Hippocampal formation (tissue), 2 donors: ENCODE measurements around the gene SLC6A12.
"Not testable (repeated sequence)": the region's sequence is repeated elsewhere in the genome, so short reads cannot be mapped to it uniquely, and the experiment has no call there.

Source experiments
- DNase-seq, 2 donors: peaks; one replicate each; lab custom pipeline; 2025; lab: John Stamatoyannopoulos, UW

Gene SLC6A12

DNA sequence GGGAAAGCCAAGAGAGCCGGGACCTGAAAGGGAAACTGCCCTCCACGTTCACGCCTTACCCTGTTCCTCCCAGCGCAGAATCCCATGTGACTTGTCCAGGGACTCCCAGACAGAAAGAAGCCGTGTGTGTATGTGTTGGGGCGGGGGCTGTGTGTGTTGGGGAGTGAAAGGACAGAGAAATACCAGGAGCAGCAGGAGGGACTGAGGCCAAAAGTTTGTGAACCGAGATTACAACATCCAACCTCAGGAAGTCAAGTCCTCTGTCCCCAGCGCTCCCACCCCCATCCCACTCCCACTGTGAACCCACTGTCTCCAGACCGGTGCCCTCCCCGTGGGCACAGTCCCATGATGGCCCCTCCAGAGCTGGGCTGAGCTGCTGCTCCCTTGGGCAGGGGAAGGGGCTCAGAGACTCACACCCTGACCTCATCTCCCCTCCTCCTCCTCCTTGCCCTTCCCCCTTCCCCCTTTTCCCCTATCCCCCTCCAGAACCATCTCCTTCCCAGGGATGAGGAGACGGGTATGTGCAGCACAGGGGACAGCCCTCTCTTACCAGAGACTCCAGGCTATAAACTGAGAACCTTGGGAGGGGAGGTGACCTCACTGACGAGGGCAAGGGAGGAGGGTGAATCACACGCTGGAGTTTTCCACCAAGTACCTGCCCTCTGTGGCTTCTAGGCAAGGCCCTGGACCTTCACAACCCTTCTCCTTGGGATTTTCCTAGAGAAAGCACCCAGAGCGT, at the start of gene SLC6A12:
Gene SLC6A12 (minus strand): TSS at position 155 of the 739 bp plus-strand sequence. CDS start 4,171 bp downstream, outside the sequence.
- no peak for DNase-seq

DNA sequence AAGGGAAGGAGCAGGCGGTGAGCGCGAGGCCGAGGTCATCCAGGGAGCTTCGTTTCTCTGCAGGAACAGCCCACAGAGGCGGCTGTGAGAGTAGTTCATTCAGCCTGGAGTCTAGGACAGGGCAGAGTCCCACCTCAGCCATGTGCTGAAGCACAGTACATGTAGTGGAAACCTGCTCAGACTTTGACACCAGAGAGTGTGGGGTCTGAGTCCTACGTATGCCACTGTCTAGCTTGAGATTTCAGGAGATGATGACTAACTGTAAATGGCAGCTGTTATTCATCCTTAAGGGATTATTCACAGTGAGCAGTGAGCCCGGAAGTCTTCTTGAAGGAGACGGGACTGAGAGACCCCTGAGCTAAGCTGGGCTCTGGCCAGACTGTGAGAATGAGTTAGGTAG, 49.6 kb upstream of the SLC6A12 start:
- no peak for DNase-seq

GRCh38 chr12:262817-263216, 48.9 kb upstream of the SLC6A12 start, which contains the start of gene SLC6A13:
SLC6A13 (minus strand) TSS chr12:262836; CDS start chr12:260052, 2,784 bp downstream.
- no peak for DNase-seq

DNA sequence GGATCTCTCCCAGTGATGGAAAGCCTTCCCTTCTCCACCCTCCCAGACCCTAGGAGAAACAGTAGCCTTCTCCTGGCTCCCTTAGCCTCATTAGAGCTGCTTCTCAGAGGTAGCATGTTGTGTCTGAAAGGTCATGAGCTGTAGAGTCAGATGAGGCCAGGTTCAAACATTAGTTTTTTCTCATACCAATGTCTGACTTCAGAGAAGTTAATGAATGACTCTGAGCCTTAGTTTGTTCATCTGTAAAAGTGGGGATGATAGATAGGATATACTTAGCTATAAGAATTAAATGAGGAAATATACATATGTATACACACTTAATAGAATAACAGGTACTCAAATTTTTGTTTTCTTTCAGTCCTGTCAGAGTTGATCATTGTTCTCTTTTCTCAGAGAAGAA, 48.2 kb upstream of the SLC6A12 start:
- no peak for DNase-seq

- DNase-seq = no peak
Measured at GRCh38 chr12:257521-258321, 43.8 kb upstream of the SLC6A12 start.

DNA sequence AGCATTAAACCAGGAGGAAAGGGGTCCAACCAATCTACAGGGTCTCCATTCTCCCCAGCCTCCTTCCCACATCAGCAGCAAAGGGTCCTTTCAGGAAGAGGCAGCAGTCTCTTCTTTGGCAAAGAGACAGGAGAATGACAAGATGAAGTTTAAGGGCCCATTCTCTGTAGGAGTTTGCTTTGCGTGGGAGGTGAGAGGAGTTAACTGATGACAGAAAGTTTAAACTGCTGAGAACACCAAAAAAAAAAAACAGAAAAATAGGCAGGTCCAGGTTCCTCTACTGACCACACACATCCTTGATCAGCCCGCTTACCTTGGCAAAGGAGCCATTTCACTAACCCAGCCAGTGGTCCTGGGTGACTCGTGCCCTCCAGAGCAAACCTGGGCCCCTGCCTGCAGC, 43.0 kb upstream of the SLC6A12 start:
- no peak for DNase-seq

DNA sequence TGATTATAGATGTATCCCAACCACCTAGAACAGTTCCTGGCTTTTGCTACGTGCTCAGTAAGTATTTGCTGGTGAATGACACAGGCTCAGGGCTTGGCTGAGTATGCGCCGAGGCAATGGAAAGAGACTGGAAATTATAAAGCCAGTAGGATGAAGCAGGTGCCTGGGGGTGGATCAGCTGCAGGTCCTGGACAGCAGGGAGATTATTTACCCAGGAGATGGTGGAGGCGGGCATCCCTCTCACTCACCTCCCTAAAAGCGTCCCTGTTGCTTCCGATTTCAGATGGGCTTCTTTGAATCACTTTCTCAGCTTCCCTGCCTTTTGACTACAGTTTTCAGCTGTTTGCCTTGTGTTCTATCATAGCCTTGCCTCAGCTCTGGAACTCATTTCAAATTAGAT, 42.3 kb upstream of the SLC6A12 start:
- no peak for DNase-seq

DNA sequence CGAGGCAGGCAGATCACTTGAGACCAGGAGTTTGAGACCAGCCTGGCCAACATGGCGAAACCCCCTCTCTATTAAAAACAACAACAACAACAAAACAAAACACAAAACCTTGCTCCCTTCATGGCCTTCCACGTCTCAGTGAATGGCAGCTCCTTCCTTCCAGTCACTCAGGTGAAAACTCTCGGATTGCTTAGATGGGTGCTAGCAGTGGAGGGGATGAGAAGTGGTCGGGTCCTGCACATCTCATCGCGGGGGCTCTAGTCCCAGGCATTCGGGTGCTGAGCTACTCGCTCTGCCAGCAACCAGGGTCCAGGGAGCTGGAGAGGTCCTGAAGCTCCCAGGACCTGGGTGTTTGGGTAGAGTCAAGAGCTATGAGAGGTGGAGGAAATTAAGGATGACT, 41.0 kb upstream of the SLC6A12 start:
- no peak for DNase-seq

DNA sequence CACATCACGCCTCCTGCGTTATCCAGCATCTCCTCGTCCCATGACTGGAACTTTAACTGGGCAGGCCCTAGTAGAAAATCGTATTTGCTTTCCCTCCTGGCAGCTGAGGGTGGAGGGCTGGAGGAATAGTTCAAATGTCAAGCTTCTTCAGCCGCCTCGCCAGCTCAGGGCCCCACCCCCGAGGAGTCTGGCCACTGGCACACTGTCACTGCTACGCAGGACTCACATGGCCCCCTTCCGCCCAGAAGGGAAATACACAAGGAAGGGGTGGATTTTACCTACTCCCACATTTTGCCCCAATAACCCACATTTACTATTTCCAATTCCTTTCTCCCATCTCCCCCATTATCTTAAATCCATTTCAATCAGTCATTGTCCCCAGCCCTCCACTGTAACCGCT, 40.1 kb upstream of the SLC6A12 start:
- DNase-seq = no peak

- DNase-seq = no peak
Measured at GRCh38 chr12:253116-253831, 39.3 kb upstream of the SLC6A12 start.

DNA sequence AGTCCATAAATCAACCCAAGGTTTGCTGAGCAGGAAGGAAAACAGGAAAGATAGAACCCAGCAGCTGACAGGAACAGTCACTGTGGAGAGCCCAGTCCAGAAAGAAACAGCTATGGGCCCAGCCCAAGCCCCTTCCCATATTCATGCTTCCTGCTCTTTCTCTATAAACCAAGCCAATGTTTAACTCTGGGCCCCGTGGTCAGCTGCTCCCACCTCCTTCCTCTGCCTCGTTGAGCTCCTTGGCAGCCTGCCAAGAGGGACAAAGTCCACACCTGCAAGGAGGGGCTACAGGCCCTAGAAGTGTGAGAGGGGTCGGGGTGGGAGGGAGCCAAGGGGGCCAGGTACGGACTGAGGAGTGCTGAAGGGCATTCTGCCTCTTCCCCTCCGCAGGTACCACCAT, 38.7 kb upstream of the SLC6A12 start:
- no peak for DNase-seq

- DNase-seq = no peak
Measured at GRCh38 chr12:247271-247670, 33.3 kb upstream of the SLC6A12 start.

DNA sequence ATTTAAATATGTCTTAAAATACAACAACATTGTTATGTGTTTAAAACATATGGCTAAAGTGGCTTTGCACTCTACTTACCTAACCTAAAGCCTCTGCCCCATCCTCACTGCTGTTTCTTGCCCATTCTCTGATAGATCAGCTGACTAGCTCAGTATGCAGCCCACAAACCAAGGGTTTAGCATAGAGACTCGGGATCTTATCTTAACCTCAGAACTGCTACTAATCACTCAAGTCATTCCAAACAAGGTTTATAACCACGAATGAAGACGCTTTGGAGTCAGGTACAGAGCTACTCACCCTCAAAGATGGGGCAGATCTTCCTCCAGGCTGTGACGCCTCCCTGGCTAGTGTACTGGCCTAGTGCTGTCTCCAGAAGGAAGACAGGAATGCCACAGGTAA, 29.4 kb upstream of the SLC6A12 start:
- no peak for DNase-seq

- DNase-seq = no peak
Measured at GRCh38 chr12:242496-242895, 28.5 kb upstream of the SLC6A12 start.

DNA sequence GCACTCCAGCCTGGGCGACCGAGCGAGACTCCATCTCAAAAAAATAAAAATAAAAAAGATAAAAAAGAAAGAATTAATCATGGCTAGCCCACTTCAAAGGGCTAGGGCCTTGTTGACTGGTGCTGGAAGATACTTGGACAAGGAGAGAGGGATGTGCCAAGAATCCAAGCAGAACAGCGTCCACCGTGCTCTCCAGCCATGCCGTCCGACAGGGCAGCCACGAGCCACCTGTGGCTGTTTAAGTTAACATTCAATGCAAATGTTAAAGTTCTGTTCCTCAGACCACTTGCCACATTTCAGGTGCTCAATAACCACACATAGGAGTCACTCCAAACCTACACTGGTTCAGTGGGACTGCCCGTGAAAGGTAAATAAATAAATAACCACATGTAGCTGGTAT, 27.3 kb upstream of the SLC6A12 start:
- DNase-seq = no peak

- DNase-seq = no peak
Measured at GRCh38 chr12:240566-240965, 26.6 kb upstream of the SLC6A12 start.

- DNase-seq = no peak
Measured at GRCh38 chr12:238736-239398, 24.9 kb upstream of the SLC6A12 start.

- DNase-seq = no peak
Measured at GRCh38 chr12:238116-238515, 24.2 kb upstream of the SLC6A12 start.

DNA sequence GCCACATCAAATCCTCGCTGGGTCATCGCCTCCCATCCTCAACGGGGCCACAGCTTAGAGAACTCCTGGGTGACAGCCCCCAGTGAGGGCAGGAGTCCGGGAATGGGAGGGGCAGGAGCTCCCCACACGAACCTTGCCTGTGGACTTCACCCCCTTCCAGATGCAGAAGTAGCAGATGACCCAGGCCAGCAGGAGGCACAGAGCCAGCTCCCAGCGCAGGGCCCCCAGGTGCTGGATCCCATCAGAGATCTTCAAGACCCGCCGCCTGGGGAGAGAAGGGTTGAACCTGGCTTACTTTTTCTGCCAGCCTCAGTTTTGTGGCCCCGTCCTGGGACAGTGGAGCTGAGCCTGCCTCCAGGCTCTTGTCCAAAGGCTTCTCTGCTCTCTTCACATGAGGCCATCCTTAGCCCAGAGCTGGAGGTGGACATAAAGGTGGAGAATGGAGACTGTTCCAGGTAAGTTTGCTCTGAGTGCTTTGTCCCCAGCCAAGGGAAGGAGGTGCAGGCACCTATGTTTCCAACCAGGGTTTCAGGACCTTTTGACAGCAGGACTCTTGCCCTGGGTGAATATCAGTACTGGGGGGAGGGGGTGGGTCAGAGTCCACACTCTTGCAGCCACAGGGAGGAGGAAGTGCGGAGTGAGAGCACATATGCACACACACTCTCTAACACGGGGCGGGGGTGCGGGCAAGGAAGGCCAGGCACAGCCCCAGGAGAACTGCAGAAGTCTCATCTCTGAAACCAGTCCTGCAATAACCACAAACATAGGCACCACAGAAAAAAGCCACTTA, 23.3 kb upstream of the SLC6A12 start:
- DNase-seq = no peak

DNA sequence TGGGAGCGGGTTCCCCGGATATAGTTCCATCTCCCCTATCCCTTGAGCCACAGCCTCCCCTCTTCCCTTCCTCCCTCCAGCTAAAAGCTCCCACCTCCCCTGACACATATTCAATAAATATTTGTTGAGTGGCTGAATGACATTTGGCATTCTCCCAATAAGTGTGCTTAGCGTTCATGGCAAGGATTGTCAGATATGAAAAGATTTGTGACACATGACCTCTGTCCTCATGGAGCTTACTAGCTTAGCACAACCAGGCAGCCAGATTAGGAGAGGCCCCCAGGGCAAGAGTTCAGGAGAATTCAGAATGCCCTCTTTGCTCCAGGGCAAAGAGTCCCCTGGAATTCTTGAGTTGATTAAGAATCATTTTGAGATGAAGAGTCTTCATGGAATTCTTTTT, 22.5 kb upstream of the SLC6A12 start:
- DNase-seq = no peak

DNA sequence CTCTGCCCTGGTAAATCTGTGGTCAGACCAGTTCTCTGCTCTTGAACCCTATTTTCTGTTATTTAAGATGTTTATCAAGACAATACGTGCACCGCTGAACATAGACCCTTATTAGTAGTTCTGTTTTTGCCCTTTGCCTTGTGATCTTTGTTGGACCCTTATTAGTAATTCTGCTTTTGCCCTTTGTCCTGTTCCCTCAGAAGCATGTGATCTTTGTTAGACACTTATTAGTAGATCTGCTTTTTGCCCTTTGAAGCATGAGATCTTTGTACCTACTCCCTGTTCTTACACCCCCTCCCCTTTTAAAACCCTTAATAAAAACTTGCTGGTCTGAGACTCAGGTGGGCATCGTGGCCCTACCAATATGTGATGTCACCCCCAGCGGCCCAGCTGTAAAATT, 22.0 kb upstream of the SLC6A12 start:
- DNase-seq = not testable (repeated sequence)
